Lower lobe of right lung (tissue), 2 donors: ENCODE data around the gene WFS1. TPM values are rescaled to one million over a fixed set of nuclear protein-coding genes. Genes with fewer than 3 reads are reported as not detected.

Experiments used
- ATAC-seq, 2 donors: fragments of 200-7000 bp; cut with Tn5 transposase; one replicate each; pipeline ENCODE4 v1.9.1; 2020 to 2022; ENCODE audit warnings: mild to moderate bottlenecking in 2 of 2, moderate library complexity in 2 of 2
- DNase-seq: peaks from one replicate; pipeline ENCODE4 v3.0.0-alpha.2; 2020
- H3K27ac ChIP-seq: fragments of 200-600 bp; one replicate; pipeline ENCODE4 v1.8.0; 2022
- H3K27me3 ChIP-seq: fragments of 200-600 bp; one replicate; pipeline ENCODE4 v1.8.0; 2022; ENCODE audit warnings: low read depth
- H3K36me3 ChIP-seq: fragments of 200-600 bp; one replicate; pipeline ENCODE4 v1.8.0; 2022; ENCODE audit warnings: mild to moderate bottlenecking
- H3K4me1 ChIP-seq: fragments of 200-600 bp; one replicate; pipeline ENCODE4 v1.8.0; 2022
- H3K4me3 ChIP-seq: fragments of 200-600 bp; one replicate; pipeline ENCODE4 v1.8.0; 2022; ENCODE audit warnings: mild to moderate bottlenecking
- H3K9me3 ChIP-seq: fragments of 200-600 bp; one replicate; pipeline ENCODE4 v1.8.0; 2022
- intact Hi-C: fragments of 100-400 bp; cut with DNase I; formaldehyde crosslinking; loops from one replicate; pipeline ENCODE4 v1.11.0; 2022
- total RNA-seq: library from RNA; stranded (reverse); fragmentation: NEBNext Ultra II Directional; extraction: Animal tissue kit (Norgen Biotek cat#: 25700); gene quantifications from one replicate; pipeline ENCODE4 v1.2.1, GENCODE V29; 2021
- TF ChIP-seq, protein P1 (sequence below): fragments of 200-600 bp; IDR thresholded peaks from one replicate; pipeline ENCODE4 v1.8.0; 2022; ENCODE audit warnings: antibody characterized with exemption, mild to moderate bottlenecking
- donor health status: DM: no; HTN: yes; CAD: no; lungs with severe emphysema.

The WFS1 gene
- total RNA-seq, 1 donor from 2014 or later = 70.3 TPM

GRCh38 chr4:6332669-6333050, 63.0 kb downstream of the WFS1 start:
- peaks cover 33% of the 10 kb centered on the region for H3K27me3 ChIP-seq
- no peak overlapping the region for H3K4me3 ChIP-seq
- H3K36me3 ChIP-seq = no peaks in the 10 kb centered on the region
- TF ChIP-seq, protein P1, sequence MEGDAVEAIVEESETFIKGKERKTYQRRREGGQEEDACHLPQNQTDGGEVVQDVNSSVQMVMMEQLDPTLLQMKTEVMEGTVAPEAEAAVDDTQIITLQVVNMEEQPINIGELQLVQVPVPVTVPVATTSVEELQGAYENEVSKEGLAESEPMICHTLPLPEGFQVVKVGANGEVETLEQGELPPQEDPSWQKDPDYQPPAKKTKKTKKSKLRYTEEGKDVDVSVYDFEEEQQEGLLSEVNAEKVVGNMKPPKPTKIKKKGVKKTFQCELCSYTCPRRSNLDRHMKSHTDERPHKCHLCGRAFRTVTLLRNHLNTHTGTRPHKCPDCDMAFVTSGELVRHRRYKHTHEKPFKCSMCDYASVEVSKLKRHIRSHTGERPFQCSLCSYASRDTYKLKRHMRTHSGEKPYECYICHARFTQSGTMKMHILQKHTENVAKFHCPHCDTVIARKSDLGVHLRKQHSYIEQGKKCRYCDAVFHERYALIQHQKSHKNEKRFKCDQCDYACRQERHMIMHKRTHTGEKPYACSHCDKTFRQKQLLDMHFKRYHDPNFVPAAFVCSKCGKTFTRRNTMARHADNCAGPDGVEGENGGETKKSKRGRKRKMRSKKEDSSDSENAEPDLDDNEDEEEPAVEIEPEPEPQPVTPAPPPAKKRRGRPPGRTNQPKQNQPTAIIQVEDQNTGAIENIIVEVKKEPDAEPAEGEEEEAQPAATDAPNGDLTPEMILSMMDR = no peak
- H3K4me1 ChIP-seq = no peaks in the 10 kb centered on the region
- ATAC-seq (no peak), DNase-seq (no peak)
- no peak overlapping the region for H3K27ac ChIP-seq
- peaks cover 4% of the 10 kb centered on the region for H3K9me3 ChIP-seq
- intact Hi-C loops = no loop called here

DNA sequence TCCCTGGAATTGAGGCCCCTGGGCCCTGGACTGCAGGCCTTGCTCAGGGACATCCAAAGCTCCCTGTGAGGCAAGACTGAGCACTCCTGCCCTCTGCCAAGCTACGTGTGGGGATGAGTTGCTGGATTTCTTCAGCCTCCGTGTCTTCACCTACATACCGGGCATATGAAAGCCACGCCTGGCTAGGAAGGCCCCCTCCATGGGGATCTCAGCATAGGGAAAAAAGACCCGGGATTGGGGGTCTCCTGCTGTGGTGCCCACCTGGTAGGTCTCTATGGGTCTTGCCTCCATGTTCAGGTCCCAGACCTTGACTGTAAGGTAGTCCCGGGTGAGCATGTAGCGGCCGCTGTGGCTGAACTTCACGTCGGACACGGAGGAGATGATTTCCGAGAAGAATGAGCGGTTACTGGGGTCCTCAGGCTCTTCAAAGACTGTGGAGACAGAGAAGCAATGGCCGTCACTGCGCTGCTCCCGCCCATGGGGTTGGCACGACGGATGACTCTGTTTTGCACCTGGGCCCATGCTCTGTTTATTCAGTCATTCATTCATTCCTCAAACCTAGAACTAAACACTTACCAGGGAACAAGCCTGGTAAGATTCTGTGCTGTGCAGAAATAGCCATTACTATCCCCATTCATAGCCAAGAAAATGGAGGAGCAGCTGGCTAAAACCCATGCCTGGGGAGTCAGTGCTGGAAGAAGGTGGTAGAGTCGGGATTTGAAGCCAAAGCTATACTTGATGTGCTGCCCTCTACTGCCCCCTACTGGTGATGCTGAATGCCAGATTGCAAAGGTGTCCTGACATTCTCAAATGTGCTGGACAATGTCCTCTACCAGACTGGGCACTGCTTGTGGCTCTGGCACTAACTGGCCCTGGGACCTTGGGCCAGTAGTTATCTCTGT, 63.9 kb downstream of the WFS1 start:
- ATAC-seq (no peak), DNase-seq (no peak)
- TF ChIP-seq, protein P1 = peak; percentile 38
- intact Hi-C loops = no loop called here
- Histone ChIP-seq H3K27me3 (peaks cover 38% of the 10 kb centered on the region), H3K27ac (no peak overlapping the region), H3K4me1 (no peaks in the 10 kb centered on the region), H3K36me3 (no peaks in the 10 kb centered on the region), H3K9me3 (peaks cover 4% of the 10 kb centered on the region), H3K4me3 (no peak overlapping the region)

- no peaks in the 10 kb centered on the region for H3K36me3 ChIP-seq
- peaks cover 4% of the 10 kb centered on the region for H3K9me3 ChIP-seq
- ATAC-seq = no peak
- no peak overlapping the region for H3K27ac ChIP-seq
- no peak for DNase-seq
- no peak overlapping the region for H3K4me3 ChIP-seq
- no peaks in the 10 kb centered on the region for H3K4me1 ChIP-seq
- intact Hi-C loops = no loop called here
- peaks cover 45% of the 10 kb centered on the region for H3K27me3 ChIP-seq
- TF ChIP-seq, protein P1 = no peak
These were observed 64.7 kb downstream of the WFS1 start for GRCh38 chr4:6334203-6334887.

- no peak overlapping the region for H3K4me3 ChIP-seq
- H3K36me3 ChIP-seq = no peaks in the 10 kb centered on the region
- H3K27me3 ChIP-seq = peaks cover 53% of the 10 kb centered on the region
- no peaks in the 10 kb centered on the region for H3K4me1 ChIP-seq
- TF ChIP-seq, protein P1 = no peak
- peaks cover 4% of the 10 kb centered on the region for H3K9me3 ChIP-seq
- H3K27ac ChIP-seq = no peak overlapping the region
- DNase-seq (no peak), ATAC-seq (no peak)
- intact Hi-C loops = no loop called here
These were observed 65.5 kb downstream of the WFS1 start for GRCh38 chr4:6335040-6335590.

GRCh38 chr4:6336166-6336565, 66.5 kb downstream of the WFS1 start:
- H3K4me3 ChIP-seq = no peak overlapping the region
- no peak overlapping the region for H3K27ac ChIP-seq
- TF ChIP-seq, protein P1 = no peak
- H3K9me3 ChIP-seq = peaks cover 4% of the 10 kb centered on the region
- ATAC-seq = no peak
- intact Hi-C loops = no loop called here
- no peaks in the 10 kb centered on the region for H3K4me1 ChIP-seq
- DNase-seq = peak; percentile 24
- H3K27me3 ChIP-seq = peaks cover 63% of the 10 kb centered on the region
- no peaks in the 10 kb centered on the region for H3K36me3 ChIP-seq
